ES-I3 (cell line): ENCODE measurements around the gene TADA2A.

Experiments
- H3K36me3 ChIP-seq: 2 replicates; pipeline ENCODE4 v1.6.1; 2013; ENCODE audit warnings: mild to moderate bottlenecking, low read length, control low read depth, moderate library complexity; ENCODE audit not compliant: insufficient read depth
- H3K4me1 ChIP-seq: 2 replicates; pipeline ENCODE4 v1.6.1; 2013; ENCODE audit warnings: mild to moderate bottlenecking, control low read depth, low read length; ENCODE audit not compliant: insufficient read depth
- H3K9ac ChIP-seq: 2 replicates; pipeline ENCODE4 v1.6.1; 2013; ENCODE audit warnings: low read depth, mild to moderate bottlenecking, low read length, moderate library complexity
- H3K9me3 ChIP-seq: 2 replicates; pipeline ENCODE4 v1.6.1; 2013; ENCODE audit warnings: mild to moderate bottlenecking, low read length, moderate library complexity; ENCODE audit not compliant: control insufficient read depth, insufficient read depth

TADA2A gene

GRCh38 chr17:37461668-37462067 lies 55.0 kb downstream of the TADA2A start:
- no peaks in the 10 kb centered on the region for H3K9me3 ChIP-seq
- H3K4me1 ChIP-seq = no peaks in the 10 kb centered on the region
- no peaks in the 10 kb centered on the region for H3K36me3 ChIP-seq
- H3K9ac ChIP-seq = no peak overlapping the region

GRCh38 chr17:37462492-37462891 lies 55.8 kb downstream of the TADA2A start:
- H3K36me3 ChIP-seq = no peaks in the 10 kb centered on the region

GRCh38 chr17:37463039-37463438 lies 56.4 kb downstream of the TADA2A start:
- Histone ChIP-seq H3K9ac (no peak overlapping the region), H3K36me3 (no peaks in the 10 kb centered on the region), H3K4me1 (no peaks in the 10 kb centered on the region), H3K9me3 (no peaks in the 10 kb centered on the region)

More at GRCh38 chr17:37462492-37462891, 55.8 kb downstream of the TADA2A start:
- no peaks in the 10 kb centered on the region for H3K9me3 ChIP-seq
- H3K4me1 ChIP-seq = no peaks in the 10 kb centered on the region
- no peak overlapping the region for H3K9ac ChIP-seq

- no peaks in the 10 kb centered on the region; the same call in 1 of the 2 replicates for H3K36me3 ChIP-seq
- no peak overlapping the region for H3K9ac ChIP-seq
- no peaks in the 10 kb centered on the region for H3K9me3 ChIP-seq
- no peaks in the 10 kb centered on the region for H3K4me1 ChIP-seq
Observed at GRCh38 chr17:37465069-37465616, 58.5 kb downstream of the TADA2A start.

GRCh38 chr17:37466471-37466870 lies 59.8 kb downstream of the TADA2A start:
- Histone ChIP-seq H3K9me3 (no peaks in the 10 kb centered on the region), H3K36me3 (no peaks in the 10 kb centered on the region; the same call in 1 of the 2 replicates), H3K4me1 (no peaks in the 10 kb centered on the region), H3K9ac (no peak overlapping the region)

GRCh38 chr17:37470181-37470580 lies 63.5 kb downstream of the TADA2A start:
- H3K9ac ChIP-seq = no peak overlapping the region
- no peaks in the 10 kb centered on the region for H3K4me1 ChIP-seq
- peaks cover 4% of the 10 kb centered on the region; the same call in 1 of the 2 replicates for H3K36me3 ChIP-seq
- no peaks in the 10 kb centered on the region for H3K9me3 ChIP-seq

GRCh38 chr17:37475731-37476420 lies 69.2 kb downstream of the TADA2A start:
- Histone ChIP-seq H3K4me1 (peaks cover under 1% of the 10 kb centered on the region; the same call in 1 of the 2 replicates), H3K9me3 (no peaks in the 10 kb centered on the region), H3K36me3 (peaks cover 8% of the 10 kb centered on the region; the same call in 1 of the 2 replicates), H3K9ac (no peak overlapping the region)

GRCh38 chr17:37476431-37477120 lies 69.9 kb downstream of the TADA2A start:
- H3K36me3 ChIP-seq = peaks cover 8% of the 10 kb centered on the region; the same call in 1 of the 2 replicates
- H3K9me3 ChIP-seq = no peaks in the 10 kb centered on the region
- peaks cover 6% of the 10 kb centered on the region; the same call in 1 of the 2 replicates for H3K4me1 ChIP-seq
- H3K9ac ChIP-seq = no peak overlapping the region

- Histone ChIP-seq H3K9me3 (no peaks in the 10 kb centered on the region), H3K4me1 (peaks cover 11% of the 10 kb centered on the region), H3K9ac (no peak overlapping the region), H3K36me3 (peaks cover 8% of the 10 kb centered on the region; the same call in 1 of the 2 replicates)
Observed at GRCh38 chr17:37478187-37478586, 71.5 kb downstream of the TADA2A start.

- H3K9me3 ChIP-seq = no peaks in the 10 kb centered on the region
- H3K9ac ChIP-seq = no peak overlapping the region
- peaks cover 8% of the 10 kb centered on the region; the same call in 1 of the 2 replicates for H3K36me3 ChIP-seq
- peaks cover 18% of the 10 kb centered on the region for H3K4me1 ChIP-seq
Observed at GRCh38 chr17:37479025-37479424, 72.3 kb downstream of the TADA2A start.

- H3K4me1 ChIP-seq = peaks cover 18% of the 10 kb centered on the region
- H3K36me3 ChIP-seq = 0 out of 2 replicates have a peak, but pooled peaks cover 3% of the 10 kb centered on the region
- H3K9me3 ChIP-seq = no peaks in the 10 kb centered on the region
- H3K9ac ChIP-seq = no peak overlapping the region
Observed at GRCh38 chr17:37480427-37480826, 73.7 kb downstream of the TADA2A start.

- H3K4me1 ChIP-seq = peaks cover 18% of the 10 kb centered on the region
- no peaks in the 10 kb centered on the region for H3K9me3 ChIP-seq
- no peak overlapping the region for H3K9ac ChIP-seq
- H3K36me3 ChIP-seq = 0 out of 2 replicates have a peak, but pooled peaks cover 3% of the 10 kb centered on the region
Observed at GRCh38 chr17:37481001-37481665, 74.4 kb downstream of the TADA2A start.

- Histone ChIP-seq H3K36me3 (no peaks in the 10 kb centered on the region), H3K9ac (no peak overlapping the region), H3K9me3 (no peaks in the 10 kb centered on the region), H3K4me1 (peaks cover 18% of the 10 kb centered on the region)
Observed at GRCh38 chr17:37483311-37484039, 76.8 kb downstream of the TADA2A start.
